ENCODE measurements around the gene TMEM247. TPM values are rescaled to one million over a fixed set of nuclear protein-coding genes. Genes with fewer than 3 reads are reported as not detected.

The TMEM247 gene
- not detected in 2 replicates for total RNA-seq (2014; rRNA removed; shearing (Covaris generic); ENCODE audit: low replicate concordance)

- DNase-seq (ENCODE audit: low read depth), result no peak
- in situ Hi-C loops (cut with HindIII; ENCODE audit: low pct_unique_long_range_greater_than_20kb, low sequenced_read_pairs), result no loop called here
These were observed at the start of gene TMEM247 for GRCh38 chr2:46479265-46479664. Gene TMEM247, plus strand, starts transcription at chr2:46479565.

GRCh38 chr2:46430413-46430812, 49.0 kb upstream of the TMEM247 start:
- DNase-seq (ENCODE audit: low read depth), result no peak
- in situ Hi-C loops (cut with HindIII; ENCODE audit: low pct_unique_long_range_greater_than_20kb, low sequenced_read_pairs), result no loop called here

DNA sequence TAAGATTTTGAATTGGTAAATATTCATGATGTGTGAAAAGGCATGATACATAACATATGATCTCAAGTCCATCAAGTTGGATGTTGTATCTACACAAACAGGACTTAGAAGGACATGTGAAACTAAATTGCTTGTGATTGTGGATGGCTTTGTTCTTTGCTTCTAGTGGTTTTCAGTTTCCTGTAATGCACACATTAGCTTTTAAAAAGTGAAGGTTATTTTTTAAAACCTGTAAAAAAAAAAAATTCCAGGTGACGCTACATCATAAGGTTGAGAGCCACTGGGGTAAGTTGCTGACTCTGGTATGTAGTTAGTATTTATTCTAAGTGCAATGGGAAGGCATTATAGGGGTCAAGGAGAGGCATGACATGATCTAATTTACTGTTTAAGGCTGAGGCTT, 48.4 kb upstream of the TMEM247 start:
- in situ Hi-C loops (cut with HindIII; ENCODE audit: low pct_unique_long_range_greater_than_20kb, low sequenced_read_pairs), result no loop called here
- DNase-seq (ENCODE audit: low read depth), result no peak

- in situ Hi-C loops (cut with HindIII; ENCODE audit: low pct_unique_long_range_greater_than_20kb, low sequenced_read_pairs), result no loop called here
- no peak for DNase-seq (ENCODE audit: low read depth)
These were observed 47.7 kb upstream of the TMEM247 start for GRCh38 chr2:46431481-46432235.

- in situ Hi-C loops (cut with HindIII; ENCODE audit: low pct_unique_long_range_greater_than_20kb, low sequenced_read_pairs), result no loop called here
- no peak for DNase-seq (ENCODE audit: low read depth)
These were observed 44.5 kb upstream of the TMEM247 start for GRCh38 chr2:46434851-46435273.

- in situ Hi-C loops (cut with HindIII; ENCODE audit: low pct_unique_long_range_greater_than_20kb, low sequenced_read_pairs), result no loop called here
- DNase-seq (ENCODE audit: low read depth), result no peak
These were observed 44.0 kb upstream of the TMEM247 start for GRCh38 chr2:46435353-46435752.

GRCh38 chr2:46435796-46436360, 43.5 kb upstream of the TMEM247 start:
- in situ Hi-C loops (cut with HindIII; ENCODE audit: low pct_unique_long_range_greater_than_20kb, low sequenced_read_pairs), result no loop called here
- DNase-seq (ENCODE audit: low read depth), result no peak

DNA sequence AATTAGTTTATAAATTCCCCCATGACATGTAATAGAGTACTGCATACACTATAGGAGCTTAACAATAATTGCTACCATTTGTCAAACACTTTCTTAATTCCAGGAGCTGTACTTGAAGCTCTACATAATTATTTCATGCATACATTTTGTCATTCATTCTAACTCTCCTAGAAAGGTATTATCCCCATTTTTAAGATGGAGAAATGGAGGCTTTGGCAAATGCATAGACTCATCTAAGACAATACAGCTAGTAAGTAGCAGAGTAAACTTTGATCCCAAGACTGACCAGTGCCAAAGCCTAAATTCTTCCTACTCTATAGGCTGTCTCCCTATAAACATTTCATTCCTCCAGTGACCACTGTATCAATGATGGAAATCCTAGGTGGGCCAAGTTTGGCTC, 42.6 kb upstream of the TMEM247 start:
- DNase-seq (ENCODE audit: low read depth), result no peak
- in situ Hi-C loops (cut with HindIII; ENCODE audit: low pct_unique_long_range_greater_than_20kb, low sequenced_read_pairs), result no loop called here

DNA sequence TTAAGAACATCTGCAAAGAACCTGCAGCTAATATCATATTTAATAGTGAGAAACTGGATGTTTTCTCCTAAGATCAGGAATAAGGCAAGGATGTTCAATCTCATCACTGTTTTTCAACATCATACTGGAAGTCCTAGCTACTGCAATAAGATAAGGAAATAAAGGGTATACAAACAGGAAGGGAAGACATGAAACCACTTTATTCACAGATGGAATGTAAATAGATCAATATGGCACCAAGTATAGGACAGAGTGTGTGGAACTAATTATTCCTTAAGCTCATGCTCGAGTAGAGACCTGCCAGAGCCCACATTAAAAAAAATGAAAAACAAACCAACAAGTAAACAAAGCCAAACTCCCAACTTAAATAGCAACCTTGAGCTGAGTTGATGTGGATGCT, 41.3 kb upstream of the TMEM247 start:
- no peak for DNase-seq (ENCODE audit: low read depth)
- in situ Hi-C loops (cut with HindIII; ENCODE audit: low pct_unique_long_range_greater_than_20kb, low sequenced_read_pairs), result no loop called here

GRCh38 chr2:46438794-46439193, 40.6 kb upstream of the TMEM247 start:
- DNase-seq (ENCODE audit: low read depth), result no peak
- in situ Hi-C loops (cut with HindIII; ENCODE audit: low pct_unique_long_range_greater_than_20kb, low sequenced_read_pairs), result no loop called here

GRCh38 chr2:46439582-46439981, 39.8 kb upstream of the TMEM247 start:
- DNase-seq (ENCODE audit: low read depth), result no peak
- in situ Hi-C loops (cut with HindIII; ENCODE audit: low pct_unique_long_range_greater_than_20kb, low sequenced_read_pairs), result no loop called here

- DNase-seq (ENCODE audit: low read depth), result no peak
- in situ Hi-C loops (cut with HindIII; ENCODE audit: low pct_unique_long_range_greater_than_20kb, low sequenced_read_pairs), result no loop called here
These were observed 37.3 kb upstream of the TMEM247 start for GRCh38 chr2:46441838-46442712.

DNA sequence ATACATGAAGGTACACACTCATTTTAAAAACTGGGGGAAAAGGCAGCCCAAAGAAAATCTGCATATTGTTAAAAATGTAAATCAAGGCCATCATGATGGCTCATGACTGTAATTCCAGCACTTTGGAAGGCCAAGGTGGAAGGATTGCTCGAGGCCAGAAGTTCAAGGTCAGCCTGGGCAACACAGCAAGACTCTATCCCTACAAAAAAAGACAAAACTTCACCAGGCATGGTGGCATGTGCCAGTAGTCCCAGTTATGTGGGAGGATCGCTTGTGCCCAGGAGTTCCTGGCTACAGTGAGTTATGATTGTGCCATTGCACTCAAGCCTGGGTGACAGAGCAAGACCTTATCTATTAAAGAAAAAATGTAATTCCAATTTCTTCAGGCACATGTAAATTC, 34.6 kb upstream of the TMEM247 start:
- DNase-seq (ENCODE audit: low read depth), result no peak
- in situ Hi-C loops (cut with HindIII; ENCODE audit: low pct_unique_long_range_greater_than_20kb, low sequenced_read_pairs), result no loop called here

DNA sequence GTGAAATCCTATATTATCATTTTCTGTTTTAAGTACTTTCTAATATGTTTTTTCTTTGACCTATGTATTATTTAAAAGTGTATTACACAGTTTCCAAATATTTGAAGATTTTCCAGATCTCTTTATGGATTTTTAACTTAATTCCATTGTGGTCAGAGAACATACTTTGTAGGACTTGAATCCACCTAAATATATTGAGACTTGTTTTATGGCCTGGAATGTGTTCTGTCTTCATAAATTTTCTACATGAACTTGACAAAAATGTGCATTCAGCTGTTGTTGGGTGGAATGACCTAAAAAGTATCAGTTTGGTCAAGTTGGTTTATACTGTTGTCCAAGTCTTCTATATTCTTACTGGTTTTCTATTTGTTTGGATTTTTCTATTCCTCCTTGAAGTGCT, 33.8 kb upstream of the TMEM247 start:
- DNase-seq (ENCODE audit: low read depth), result no peak
- in situ Hi-C loops (cut with HindIII; ENCODE audit: low pct_unique_long_range_greater_than_20kb, low sequenced_read_pairs), result no loop called here

GRCh38 chr2:46446871-46447568, 32.3 kb upstream of the TMEM247 start:
- no peak for DNase-seq (ENCODE audit: low read depth)
- in situ Hi-C loops (cut with HindIII; ENCODE audit: low pct_unique_long_range_greater_than_20kb, low sequenced_read_pairs), result no loop called here

DNA sequence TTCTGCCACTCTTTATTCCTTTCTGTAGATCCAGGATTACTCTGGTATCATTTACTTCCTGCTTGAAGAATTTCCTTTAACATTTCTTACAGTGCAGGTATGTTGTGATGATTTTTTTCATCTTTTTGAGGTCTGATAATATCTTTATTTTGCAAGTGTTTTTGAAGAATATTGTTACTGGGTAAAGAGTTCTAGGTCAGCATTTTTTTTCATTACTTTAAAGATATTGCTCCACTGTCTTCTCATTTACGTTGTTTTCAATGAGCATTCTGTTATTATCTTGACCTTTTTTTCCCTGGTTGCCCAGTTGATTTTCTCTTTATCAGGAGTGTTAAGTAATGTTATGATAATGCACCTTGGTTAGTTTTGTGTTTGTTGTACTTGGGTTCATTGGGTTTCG, 31.7 kb upstream of the TMEM247 start:
- no peak for DNase-seq (ENCODE audit: low read depth)
- in situ Hi-C loops (cut with HindIII; ENCODE audit: low pct_unique_long_range_greater_than_20kb, low sequenced_read_pairs), result no loop called here

- in situ Hi-C loops (cut with HindIII; ENCODE audit: low pct_unique_long_range_greater_than_20kb, low sequenced_read_pairs), result no loop called here
- DNase-seq (ENCODE audit: low read depth), result no peak
These were observed 31.3 kb upstream of the TMEM247 start for GRCh38 chr2:46448111-46448510.

GRCh38 chr2:46448641-46449040, 30.7 kb upstream of the TMEM247 start:
- in situ Hi-C loops (cut with HindIII; ENCODE audit: low pct_unique_long_range_greater_than_20kb, low sequenced_read_pairs), result no loop called here
- no peak for DNase-seq (ENCODE audit: low read depth)

DNA sequence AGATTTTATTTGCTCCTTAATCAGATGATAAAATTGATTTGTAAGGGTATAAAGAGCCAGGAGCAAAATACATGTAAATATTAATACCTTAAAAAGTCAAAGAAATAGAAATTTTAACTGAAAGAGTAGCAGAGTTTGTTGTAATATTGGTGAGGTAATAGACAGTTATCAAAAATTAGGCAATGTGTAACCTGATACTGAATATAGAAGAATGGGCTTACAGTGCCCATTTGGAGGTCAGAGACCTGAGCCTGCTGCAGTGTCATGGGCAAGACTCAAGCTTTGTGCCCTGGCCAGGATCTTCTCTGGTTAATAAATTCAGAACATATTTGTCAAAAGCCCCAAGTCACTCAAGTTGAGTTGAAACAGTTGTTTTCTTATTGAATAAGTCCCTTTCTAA, 29.7 kb upstream of the TMEM247 start:
- no peak for DNase-seq (ENCODE audit: low read depth)
- in situ Hi-C loops (cut with HindIII; ENCODE audit: low pct_unique_long_range_greater_than_20kb, low sequenced_read_pairs), result no loop called here
